ENCODE data around the gene TSPO. TPM values are rescaled to one million over a fixed set of nuclear protein-coding genes. Genes with fewer than 3 reads are reported as not detected.

TSPO gene
- total and polyA plus RNA-seq, 2 experiments from 2014 or later: 34.6 to 44.7 TPM

- TF ChIP-seq, protein P1, sequence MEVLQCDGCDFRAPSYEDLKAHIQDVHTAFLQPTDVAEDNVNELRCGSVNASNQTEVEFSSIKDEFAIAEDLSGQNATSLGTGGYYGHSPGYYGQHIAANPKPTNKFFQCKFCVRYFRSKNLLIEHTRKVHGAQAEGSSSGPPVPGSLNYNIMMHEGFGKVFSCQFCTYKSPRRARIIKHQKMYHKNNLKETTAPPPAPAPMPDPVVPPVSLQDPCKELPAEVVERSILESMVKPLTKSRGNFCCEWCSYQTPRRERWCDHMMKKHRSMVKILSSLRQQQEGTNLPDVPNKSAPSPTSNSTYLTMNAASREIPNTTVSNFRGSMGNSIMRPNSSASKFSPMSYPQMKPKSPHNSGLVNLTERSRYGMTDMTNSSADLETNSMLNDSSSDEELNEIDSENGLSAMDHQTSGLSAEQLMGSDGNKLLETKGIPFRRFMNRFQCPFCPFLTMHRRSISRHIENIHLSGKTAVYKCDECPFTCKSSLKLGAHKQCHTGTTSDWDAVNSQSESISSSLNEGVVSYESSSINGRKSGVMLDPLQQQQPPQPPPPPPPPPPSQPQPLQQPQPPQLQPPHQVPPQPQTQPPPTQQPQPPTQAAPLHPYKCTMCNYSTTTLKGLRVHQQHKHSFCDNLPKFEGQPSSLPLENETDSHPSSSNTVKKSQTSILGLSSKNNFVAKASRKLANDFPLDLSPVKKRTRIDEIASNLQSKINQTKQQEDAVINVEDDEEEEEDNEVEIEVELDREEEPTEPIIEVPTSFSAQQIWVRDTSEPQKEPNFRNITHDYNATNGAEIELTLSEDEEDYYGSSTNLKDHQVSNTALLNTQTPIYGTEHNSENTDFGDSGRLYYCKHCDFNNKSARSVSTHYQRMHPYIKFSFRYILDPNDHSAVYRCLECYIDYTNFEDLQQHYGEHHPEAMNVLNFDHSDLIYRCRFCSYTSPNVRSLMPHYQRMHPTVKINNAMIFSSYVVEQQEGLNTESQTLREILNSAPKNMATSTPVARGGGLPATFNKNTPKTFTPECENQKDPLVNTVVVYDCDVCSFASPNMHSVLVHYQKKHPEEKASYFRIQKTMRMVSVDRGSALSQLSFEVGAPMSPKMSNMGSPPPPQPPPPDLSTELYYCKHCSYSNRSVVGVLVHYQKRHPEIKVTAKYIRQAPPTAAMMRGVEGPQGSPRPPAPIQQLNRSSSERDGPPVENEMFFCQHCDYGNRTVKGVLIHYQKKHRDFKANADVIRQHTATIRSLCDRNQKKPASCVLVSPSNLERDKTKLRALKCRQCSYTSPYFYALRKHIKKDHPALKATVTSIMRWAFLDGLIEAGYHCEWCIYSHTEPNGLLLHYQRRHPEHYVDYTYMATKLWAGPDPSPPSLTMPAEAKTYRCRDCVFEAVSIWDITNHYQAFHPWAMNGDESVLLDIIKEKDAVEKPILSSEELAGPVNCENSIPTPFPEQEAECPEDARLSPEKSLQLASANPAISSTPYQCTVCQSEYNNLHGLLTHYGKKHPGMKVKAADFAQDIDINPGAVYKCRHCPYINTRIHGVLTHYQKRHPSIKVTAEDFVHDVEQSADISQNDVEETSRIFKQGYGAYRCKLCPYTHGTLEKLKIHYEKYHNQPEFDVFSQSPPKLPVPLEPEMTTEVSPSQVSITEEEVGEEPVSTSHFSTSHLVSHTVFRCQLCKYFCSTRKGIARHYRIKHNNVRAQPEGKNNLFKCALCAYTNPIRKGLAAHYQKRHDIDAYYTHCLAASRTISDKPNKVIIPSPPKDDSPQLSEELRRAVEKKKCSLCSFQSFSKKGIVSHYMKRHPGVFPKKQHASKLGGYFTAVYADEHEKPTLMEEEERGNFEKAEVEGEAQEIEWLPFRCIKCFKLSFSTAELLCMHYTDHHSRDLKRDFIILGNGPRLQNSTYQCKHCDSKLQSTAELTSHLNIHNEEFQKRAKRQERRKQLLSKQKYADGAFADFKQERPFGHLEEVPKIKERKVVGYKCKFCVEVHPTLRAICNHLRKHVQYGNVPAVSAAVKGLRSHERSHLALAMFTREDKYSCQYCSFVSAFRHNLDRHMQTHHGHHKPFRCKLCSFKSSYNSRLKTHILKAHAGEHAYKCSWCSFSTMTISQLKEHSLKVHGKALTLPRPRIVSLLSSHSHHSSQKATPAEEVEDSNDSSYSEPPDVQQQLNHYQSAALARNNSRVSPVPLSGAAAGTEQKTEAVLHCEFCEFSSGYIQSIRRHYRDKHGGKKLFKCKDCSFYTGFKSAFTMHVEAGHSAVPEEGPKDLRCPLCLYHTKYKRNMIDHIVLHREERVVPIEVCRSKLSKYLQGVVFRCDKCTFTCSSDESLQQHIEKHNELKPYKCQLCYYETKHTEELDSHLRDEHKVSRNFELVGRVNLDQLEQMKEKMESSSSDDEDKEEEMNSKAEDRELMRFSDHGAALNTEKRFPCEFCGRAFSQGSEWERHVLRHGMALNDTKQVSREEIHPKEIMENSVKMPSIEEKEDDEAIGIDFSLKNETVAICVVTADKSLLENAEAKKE (CRISPR knock-in tag; IDR thresholded peaks at IDR 0.05): no peak
Observed at GRCh38 chr22:43136801-43137200, 14.6 kb upstream of the TSPO start (continued).

DNA sequence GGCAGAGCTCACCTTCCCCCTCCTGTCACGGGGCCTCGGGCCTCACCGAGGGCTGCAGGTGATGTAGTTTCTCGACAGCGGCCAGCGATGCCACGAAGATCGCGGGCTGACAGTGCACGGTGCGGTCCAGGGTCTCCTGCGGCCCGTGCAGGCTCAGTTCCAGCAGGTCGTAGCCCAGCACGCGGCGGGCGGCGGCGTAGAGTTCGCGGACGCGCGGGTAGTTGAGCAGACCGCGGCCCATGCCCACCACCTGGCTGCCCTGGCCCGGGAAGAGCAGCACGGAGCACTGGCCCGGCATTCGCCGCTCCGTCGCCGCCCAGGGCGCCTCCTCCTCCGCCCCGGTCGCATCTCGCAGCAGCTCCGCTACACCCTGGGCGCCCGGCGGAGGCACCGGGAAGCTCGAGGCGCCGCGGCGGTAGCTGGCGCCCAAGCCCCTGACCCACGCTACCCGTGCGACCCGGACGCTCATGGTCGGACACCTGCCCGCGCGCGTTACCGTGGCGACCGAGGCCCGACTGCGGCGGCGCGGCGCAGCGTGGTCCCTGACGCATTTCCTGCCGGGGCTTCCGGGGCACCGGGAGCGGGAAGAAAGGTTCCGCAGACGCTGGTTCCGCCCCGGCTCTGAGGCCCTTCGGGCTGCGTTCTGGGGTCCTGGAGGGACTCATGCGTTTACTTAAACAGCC is 8.3 kb upstream of the TSPO start, which contains the start of gene MCAT:
TSS of gene MCAT (minus strand) at position 519 of the 683 bp plus-strand sequence. CDS start at position 469, 50 bp downstream.
- Mint-ChIP-seq H3K36me3 (ENCODE audit: low read depth) (peaks cover 27% of the 10 kb centered on the region; the same call in 2 of the 3 replicates), H3K27me3 (ENCODE audit: insufficient read depth, low read depth, poor library complexity) (peaks cover 7% of the 10 kb centered on the region), H3K27ac (peak within 1 kb of the TSS; percentile 59; the same call in 1 of the 2 replicates), H3K4me3 (peak within 1 kb of the TSS; percentile 89), H3K4me1 (peaks cover 6% of the 10 kb centered on the region; the same call in 2 of the 3 replicates), H3K9me3 (no peaks in the 10 kb centered on the region)
- Histone ChIP-seq H3K79me2 (replicated peaks; ENCODE audit: insufficient read depth) (peaks cover 14% of the 10 kb centered on the region), H3F3A (replicated peaks; ENCODE audit: low read depth) (no peaks in the 10 kb centered on the region), H3K36me3 (ENCODE audit: insufficient read depth) (no peaks in the 10 kb centered on the region), H3K4me2 (peak within 1 kb of the TSS; percentile 92), H3K27ac (ENCODE audit: low read depth) (no peak within 1 kb of the TSS), H2AFZ (peak within 1 kb of the TSS; percentile 92), H4K20me1 (replicated peaks; ENCODE audit: insufficient read depth) (peaks cover 5% of the 10 kb centered on the region), H3K4me1 (ENCODE audit: insufficient read depth) (no peaks in the 10 kb centered on the region; the same call in 1 of the 2 replicates), H3K9me2 (ENCODE audit: insufficient read depth) (no peaks in the 10 kb centered on the region), H3K4me3 (peak within 1 kb of the TSS; percentile 87), H3K27me3 (ENCODE audit: insufficient read depth) (no peaks in the 10 kb centered on the region)
- ATAC-seq (peak; percentile 93), DNase-seq (ENCODE audit: low spot score) (peak; percentile 84)
- peak; percentile 78 for TF ChIP-seq CREB1 (CRISPR knock-in tag; IDR thresholded peaks at IDR 0.05; ENCODE audit: low read depth)
- no peak for TF ChIP-seq NANOG (IDR thresholded peaks at IDR 0.05; ENCODE audit: borderline replicate concordance)
- peak; percentile 75 for TF ChIP-seq ETS1 (IDR thresholded peaks at IDR 0.05)
- no peak for TF ChIP-seq EZH2phosphoT487 (IDR thresholded peaks at IDR 0.05; ENCODE audit: unreplicated experiment)
- peak; percentile 74 for TF ChIP-seq POLR2AphosphoS5 (IDR thresholded peaks at IDR 0.05; ENCODE audit: low read depth)
- no peak for TF ChIP-seq CTCF (conservative IDR thresholded peaks at IDR 0.05; ENCODE audit: low read depth in 2 of 2)
- TF ChIP-seq STAT1 (IDR thresholded peaks at IDR 0.05; ENCODE audit: unreplicated experiment): no peak
